IMR-90 (cell line): ENCODE measurements around the gene PLD4. TPM values are rescaled to one million over a fixed set of nuclear protein-coding genes. Genes with fewer than 3 reads are reported as not detected.

Experiments used
- ATAC-seq: fragments of 200-7000 bp; cut with Tn5 transposase; 2 replicates; pipeline ENCODE4 v1.9.1; 2020; ENCODE audit warnings: low read depth, mild to moderate bottlenecking, moderate library complexity
- BruUV-seq: library from RNA; stranded (reverse); fragments of 400-500 nt; replicated peaks from 2 replicates; lab custom pipeline; 2021; lab: Mats Ljungman, UMichigan
- CTCF ChIA-PET: fragments of 300-600 bp; formaldehyde crosslinking; extraction: SDS; loops from one replicate; lab custom pipeline; 2021; ENCODE audit warnings: antibody characterized with exemption; lab: Yijun Ruan, JAX
- POLR2A ChIA-PET: fragments of 300-600 bp; sonication (Branson Sonifier 250); formaldehyde crosslinking; loops from one replicate; lab custom pipeline; 2022; ENCODE audit warnings: antibody characterized with exemption; ENCODE audit not compliant: unreplicated experiment; lab: Charles Lee
- DNase-seq: peaks from one replicate; pipeline ENCODE4 v3.0.0; 2013
- H2AFZ ChIP-seq: replicated peaks from 2 replicates; pipeline ENCODE3; 2013; ENCODE audit warnings: low read length, mild to moderate bottlenecking; ENCODE audit not compliant: poor library complexity
- H2AK5ac ChIP-seq: 2 replicates; pipeline ENCODE4 v1.6.1; 2013; ENCODE audit warnings: low read depth, low read length, inconsistent platforms
- H2AK9ac ChIP-seq: replicated peaks from 2 replicates; pipeline ENCODE3; 2013; ENCODE audit warnings: mild to moderate bottlenecking, low read depth, low read length, moderate library complexity; ENCODE audit not compliant: poor library complexity
- H2BK120ac ChIP-seq: 2 replicates; pipeline ENCODE4 v1.6.1; 2013; ENCODE audit warnings: low read depth, low read length, inconsistent platforms
- H2BK15ac ChIP-seq: 3 replicates; pipeline ENCODE4 v1.6.1; 2013; ENCODE audit warnings: low read depth, low read length, inconsistent platforms
- H2BK20ac ChIP-seq: 2 replicates; pipeline ENCODE4 v1.6.1; 2013; ENCODE audit warnings: low read depth, mild to moderate bottlenecking, inconsistent platforms, low read length, moderate library complexity
- H2BK5ac ChIP-seq: 2 replicates; pipeline ENCODE4 v1.6.1; 2013; ENCODE audit warnings: mild to moderate bottlenecking, low read depth, low read length, inconsistent platforms; ENCODE audit not compliant: poor library complexity, severe bottlenecking
- H3K14ac ChIP-seq: replicated peaks from 2 replicates; pipeline ENCODE4 v1.6.1; 2013; ENCODE audit warnings: low read depth, low read length, inconsistent platforms
- H3K18ac ChIP-seq: 2 replicates; pipeline ENCODE4 v1.6.1; 2013; ENCODE audit warnings: low read depth, low read length, control low read depth
- H3K23ac ChIP-seq: 2 replicates; pipeline ENCODE4 v1.6.1; 2013; ENCODE audit warnings: low read depth, low read length, inconsistent platforms
- H3K27ac ChIP-seq: 2 replicates; pipeline ENCODE4 v1.5.1; 2013; ENCODE audit warnings: mild to moderate bottlenecking, control low read depth, low read length; ENCODE audit not compliant: insufficient read depth
- H3K27me3 ChIP-seq: 2 replicates; pipeline ENCODE4 v1.6.1; 2013; ENCODE audit warnings: low read length; ENCODE audit not compliant: control insufficient read depth, insufficient read depth
- H3K36me3 ChIP-seq: 2 replicates; pipeline ENCODE4 v1.6.1; 2013; ENCODE audit warnings: low read length, mixed read lengths; ENCODE audit not compliant: control insufficient read depth, insufficient read depth
- H3K4ac ChIP-seq: 2 replicates; pipeline ENCODE4 v1.6.1; 2013; ENCODE audit warnings: low read depth, low read length, inconsistent platforms
- H3K4me1 ChIP-seq: 2 replicates; pipeline ENCODE4 v1.6.1; 2013; ENCODE audit warnings: low read length, mixed read lengths; ENCODE audit not compliant: control insufficient read depth, insufficient read depth
- H3K4me2 ChIP-seq: 2 replicates; pipeline ENCODE4 v1.6.1; 2013; ENCODE audit warnings: low read depth, mild to moderate bottlenecking, control low read depth, low read length, moderate library complexity
- H3K4me3 ChIP-seq: 2 replicates; pipeline ENCODE4 v1.5.1; 2013; ENCODE audit warnings: low read depth, mild to moderate bottlenecking, control low read depth, low read length, moderate library complexity; ENCODE audit not compliant: insufficient read depth
- H3K56ac ChIP-seq: 2 replicates; pipeline ENCODE4 v1.6.1; 2013; ENCODE audit warnings: low read length, inconsistent platforms; ENCODE audit not compliant: insufficient read depth; ENCODE audit errors: extremely low read depth
- H3K79me1 ChIP-seq, 2 experiments: 2 replicates each; pipeline ENCODE4 v1.6.1; 2013; ENCODE audit warnings: low read length in 2 of 2, inconsistent platforms in 1 of 2, low read depth in 1 of 2
- H3K9ac ChIP-seq: 2 replicates; pipeline ENCODE4 v1.6.1; 2013; ENCODE audit warnings: low read depth, low read length, control low read depth
- H3K9me1 ChIP-seq: 2 replicates; pipeline ENCODE4 v1.6.1; 2013; ENCODE audit warnings: low read length, inconsistent platforms; ENCODE audit not compliant: insufficient read depth
- H3K9me3 ChIP-seq: 2 replicates; pipeline ENCODE4 v1.6.1; 2013; ENCODE audit warnings: low read length; ENCODE audit not compliant: control insufficient read depth, insufficient read depth
- H4K20me1 ChIP-seq: 2 replicates; pipeline ENCODE4 v1.6.1; 2013; ENCODE audit warnings: low read length, inconsistent platforms; ENCODE audit not compliant: insufficient read depth
- H4K5ac ChIP-seq: 2 replicates; pipeline ENCODE4 v1.6.1; 2013; ENCODE audit warnings: mild to moderate bottlenecking, low read depth, low read length, control low read depth
- H4K8ac ChIP-seq, 2 experiments: 2 replicates each; pipeline ENCODE4 v1.6.1; 2013; ENCODE audit warnings: low read depth in 2 of 2, low read length in 2 of 2, control low read depth in 1 of 2, inconsistent platforms in 1 of 2
- H4K91ac ChIP-seq: 2 replicates; pipeline ENCODE4 v1.6.1; 2013; ENCODE audit warnings: low read depth, low read length, inconsistent platforms; ENCODE audit not compliant: insufficient read depth
- BHLHE40 ChIP-seq: fragments of 150-350 bp; IDR thresholded peaks from 2 replicates; pipeline ENCODE4 v1.6.1; 2016; ENCODE audit warnings: mild to moderate bottlenecking, low read depth, low read length
- CEBPB ChIP-seq: IDR thresholded peaks from 2 replicates; pipeline ENCODE4 v1.6.1; 2012; ENCODE audit warnings: low read depth, low read length, improper control_type of control experiment
- CHD1 ChIP-seq: IDR thresholded peaks from 2 replicates; pipeline ENCODE4 v1.6.1; 2012; ENCODE audit warnings: low read depth, low read length, improper control_type of control experiment
- CTCF ChIP-seq: conservative IDR thresholded peaks from 2 replicates; pipeline ENCODE4 v1.5.1; 2012; ENCODE audit warnings: mild to moderate bottlenecking, low read depth, low read length, improper control_type of control experiment
- ELK1 ChIP-seq: fragments of 150-350 bp; IDR thresholded peaks from 2 replicates; pipeline ENCODE4 v1.6.1; 2016; ENCODE audit warnings: low read depth, mild to moderate bottlenecking, low read length, moderate library complexity, borderline replicate concordance
- FOS ChIP-seq: fragments of 150-350 bp; IDR thresholded peaks from 2 replicates; pipeline ENCODE4 v1.6.1; 2016; ENCODE audit warnings: low read depth, low read length
- MXI1 ChIP-seq: IDR thresholded peaks from 2 replicates; pipeline ENCODE4 v1.6.1; 2012; ENCODE audit warnings: low read depth, mild to moderate bottlenecking, low read length, moderate library complexity, borderline replicate concordance
- NFE2L2 ChIP-seq: fragments of 150-350 bp; IDR thresholded peaks from 2 replicates; pipeline ENCODE4 v1.6.1; 2016; ENCODE audit warnings: low read depth, mild to moderate bottlenecking, low read length
- POLR2A ChIP-seq: IDR thresholded peaks from 2 replicates; pipeline ENCODE4 v1.6.1; 2012; ENCODE audit warnings: mild to moderate bottlenecking, low read depth, low read length
- RCOR1 ChIP-seq: IDR thresholded peaks from 2 replicates; pipeline ENCODE4 v1.6.1; 2012; ENCODE audit warnings: mild to moderate bottlenecking, low read length, improper control_type of control experiment; ENCODE audit not compliant: insufficient replicate concordance
- RFX5 ChIP-seq: IDR thresholded peaks from 2 replicates; pipeline ENCODE4 v1.8.0; 2012; ENCODE audit warnings: low read depth, mild to moderate bottlenecking, low read length, moderate library complexity
- SMC3 ChIP-seq: fragments of 150-350 bp; IDR thresholded peaks from 2 replicates; pipeline ENCODE4 v1.6.1; 2016; ENCODE audit warnings: low read depth, mild to moderate bottlenecking, antibody characterized with exemption, low read length, moderate library complexity
- USF2 ChIP-seq: fragments of 150-350 bp; IDR thresholded peaks from 2 replicates; pipeline ENCODE4 v1.6.1; 2017; ENCODE audit warnings: mild to moderate bottlenecking, antibody characterized with exemption, low read length, low read depth
- WGBS, 2 experiments: methylation state at CpG; one replicate each; pipeline versions ENCODE4 v1.1.5 to v1.1.7; 2013; ENCODE audit warnings: missing lambda C conversion rate in 2 of 2; ENCODE audit not compliant: insufficient read length in 1 of 2; ENCODE audit errors: extremely low coverage in 2 of 2; 5-methylcytosine and 5-hydroxymethylcytosine counted together
- dilution Hi-C: fragments of 300-500 bp; cut with HindIII; formaldehyde crosslinking; loops from one replicate; pipeline ENCODE4 v1.14.3; 2018; ENCODE audit warnings: low sequenced_read_pairs; ENCODE audit not compliant: unreplicated experiment
- in situ Hi-C: fragments of 300-500 bp; cut with MboI; formaldehyde crosslinking; loops from 3 replicates; pipeline ENCODE4 v1.14.3; 2019; ENCODE audit warnings: low sequenced_read_pairs, inconsistent platforms, mixed read lengths
- intact Hi-C: fragments of 100-400 bp; cut with micrococcal nuclease; formaldehyde crosslinking; loops from 2 replicates; pipeline ENCODE4 v1.10.0; 2022
- polyA plus RNA-seq, 3 experiments: library from polyadenylated mRNA; depleted of rRNA; stranded (reverse); fragments of >200 nt; gene quantifications; 2 replicates each; pipeline ENCODE4 v1.2.3, GENCODE V29; 2012; ENCODE audit warnings: low replicate concordance in 1 of 3
- total RNA-seq: library from RNA; depleted of rRNA; stranded (reverse); fragments of >200 nt; gene quantifications from 2 replicates; pipeline ENCODE4 v1.2.3, GENCODE V29; 2012

Gene PLD4
- total and polyA plus RNA-seq, 2 of the 4 experiments (the other 2 are of a cell fraction) = 0.05 TPM; not detected in 1

- no peak for TF ChIP-seq SMC3
- TF ChIP-seq RFX5 = no peak
- no peak for TF ChIP-seq NFE2L2
Observed at GRCh38 chr14:104965561-104966231, 41.0 kb downstream of the PLD4 start (continued).

- no CpG with 5 or more reads among the region's 9 CpGs for WGBS, 2 experiments
- Histone ChIP-seq H2BK5ac (no peak overlapping the region), H3K4me2 (no peak overlapping the region), H3K9ac (no peak overlapping the region), H3K9me1 (no peaks in the 10 kb centered on the region; the same call in 1 of the 2 replicates), H3K18ac (no peak overlapping the region), H3K27ac (no peak overlapping the region), H4K20me1 (no peaks in the 10 kb centered on the region), H3K56ac (no peak overlapping the region), H4K5ac (no peak overlapping the region), H3K9me3 (no peaks in the 10 kb centered on the region), H2BK20ac (no peak overlapping the region), H3K23ac (no peak overlapping the region), H3K4me3 (no peak overlapping the region), H3K14ac (no peak overlapping the region), H2AK5ac (no peak overlapping the region), H4K8ac (no peak overlapping the region), H4K91ac (no peak overlapping the region), H2AK9ac (peak overlapping the region; percentile 28), H3K4me1 (peaks cover 21% of the 10 kb centered on the region), H3K27me3 (peaks cover 2% of the 10 kb centered on the region), H3K36me3 (no peaks in the 10 kb centered on the region), H3K79me1 (peaks cover 0 to 30% of the 10 kb centered on the region in 2 experiments; a peak in 1 of 4 replicates), H2BK15ac (no peak overlapping the region), H2AFZ (no peak overlapping the region), H3K4ac (no peak overlapping the region), H2BK120ac (no peak overlapping the region)
- CTCF ChIA-PET = no interaction called here
- BruUV-seq = no TSS peak
- in situ Hi-C loops (no loop called here), intact Hi-C loops (no loop called here), dilution Hi-C loops (no loop called here)
- DNase-seq (no peak), ATAC-seq (no peak)
- POLR2A ChIA-PET = no interaction called here
- TF ChIP-seq SMC3 = no peak
- no peak for TF ChIP-seq USF2
- TF ChIP-seq CTCF = no peak
- TF ChIP-seq NFE2L2 = no peak
- no peak for TF ChIP-seq RCOR1
- TF ChIP-seq CHD1 = no peak
- no peak for TF ChIP-seq CEBPB
- no peak for TF ChIP-seq FOS
- no peak for TF ChIP-seq POLR2A
- no peak for TF ChIP-seq BHLHE40
- no peak for TF ChIP-seq MXI1
- no peak for TF ChIP-seq ELK1
Observed at GRCh38 chr14:104966261-104966865, 41.7 kb downstream of the PLD4 start.
